Measurements from ENCODE around the gene MINDY2. TPM values are rescaled to one million over a fixed set of nuclear protein-coding genes. Genes with fewer than 3 reads are reported as not detected.

Gene MINDY2
- total and polyA plus RNA-seq, 3 experiments from 2014 or later = 9.6 to 18.8 (median 12.1) TPM

DNA sequence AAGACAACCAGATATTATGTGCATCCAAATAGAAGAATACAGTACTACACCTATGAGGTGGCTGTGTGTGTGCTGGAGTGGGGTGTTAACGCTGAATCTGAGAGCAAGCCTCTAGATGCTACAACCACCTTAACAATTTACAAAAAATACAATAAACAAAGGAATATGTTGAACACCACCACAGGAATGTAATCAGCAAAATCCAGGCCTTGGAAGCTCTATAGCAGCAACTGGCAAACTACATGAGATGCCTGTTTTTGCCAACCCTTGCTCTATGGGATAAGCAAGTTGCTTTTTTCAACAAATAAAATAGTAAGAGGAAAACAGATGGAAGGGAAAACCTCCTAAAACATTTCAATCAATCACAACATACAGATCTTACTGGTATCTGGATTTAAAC lies 138.5 kb downstream of the MINDY2 start:
- no peaks in the 10 kb centered on the region for H3K27me3 Mint-ChIP-seq
- H3K36me3 Mint-ChIP-seq = peaks cover 0 to 77% (median 20%) of the 10 kb centered on the region in 3 donors
- H3K36me3 ChIP-seq (ENCODE audit: insufficient read depth, low read length) = peaks cover 16% of the 10 kb centered on the region
- H3K9me3 ChIP-seq (ENCODE audit: low read length) = no peaks in the 10 kb centered on the region
- H3K27me3 ChIP-seq (ENCODE audit: insufficient read depth, low read length, poor library complexity, severe bottlenecking) = no peaks in the 10 kb centered on the region
- H3K4me1 ChIP-seq (ENCODE audit: insufficient read depth, low read length) = peaks cover 21% of the 10 kb centered on the region
- peaks cover 54 to 72% (median 65%) of the 10 kb centered on the region in 3 donors for H3K4me1 Mint-ChIP-seq
- H3K27ac Mint-ChIP-seq = peak overlapping the region in 6 of 8 donors; percentile 4 to 48 (median 17)
- DNase-seq = no peak
- H3K4me3 ChIP-seq (ENCODE audit: low read length) = no peak overlapping the region
- no peaks in the 10 kb centered on the region for H3K9me3 Mint-ChIP-seq
- CTCF ChIA-PET = no interaction called here
- H3K27ac ChIP-seq (ENCODE audit: low read depth, low read length) = no peak overlapping the region
- peak overlapping the region in 1 of 7 donors; percentile 63 for H3K4me3 Mint-ChIP-seq
- POLR2A ChIA-PET = interaction anchor here (0.5 kb wide), 1 partner anchor 102 kb away, joined by 3 read pairs; no protein-coding TSS in a partner anchor

DNA sequence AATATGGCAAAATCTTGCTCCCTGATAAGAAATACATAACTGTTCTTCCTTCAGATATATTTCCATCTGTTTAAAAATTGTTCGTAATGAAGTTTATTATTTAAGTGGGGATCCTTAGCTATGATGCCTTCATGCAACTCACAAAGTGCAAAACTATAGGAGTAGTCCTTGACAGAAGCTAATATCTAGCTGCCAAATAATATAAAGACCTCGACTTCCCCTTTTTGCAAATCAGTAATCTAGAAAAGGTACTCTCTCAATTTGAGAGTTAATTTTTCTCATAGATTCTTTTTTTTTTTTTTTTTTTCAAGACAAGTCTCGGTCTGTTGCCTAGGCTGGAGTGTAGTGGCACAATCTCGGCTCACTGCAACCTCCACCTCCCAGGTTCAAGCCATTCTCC lies 139.4 kb downstream of the MINDY2 start:
- peaks cover 4 to 78% (median 21%) of the 10 kb centered on the region in 3 donors for H3K36me3 Mint-ChIP-seq
- H3K27ac Mint-ChIP-seq = peak overlapping the region in 1 of 8 donors; percentile 9

More for the DNA sequence above, 139.4 kb downstream of the MINDY2 start:
- Histone ChIP-seq H3K9me3 (ENCODE audit: low read length) (no peaks in the 10 kb centered on the region), H3K36me3 (ENCODE audit: insufficient read depth, low read length) (peaks cover 21% of the 10 kb centered on the region), H3K4me3 (ENCODE audit: low read length) (no peak overlapping the region), H3K27me3 (ENCODE audit: insufficient read depth, low read length, poor library complexity, severe bottlenecking) (no peaks in the 10 kb centered on the region), H3K27ac (ENCODE audit: low read depth, low read length) (no peak overlapping the region), H3K4me1 (ENCODE audit: insufficient read depth, low read length) (peaks cover 21% of the 10 kb centered on the region)
- Mint-ChIP-seq H3K4me1 (peaks cover 57 to 76% (median 68%) of the 10 kb centered on the region in 3 donors), H3K27me3 (no peaks in the 10 kb centered on the region), H3K9me3 (no peaks in the 10 kb centered on the region), H3K4me3 (no peak overlapping the region)
- ChIA-PET POLR2A (no interaction called here), CTCF (no interaction called here)
- no peak for DNase-seq

Other genes starting within 250 kb of the MINDY2 start
- gene ADAM10, start 21.6 kb upstream of the MINDY2 start, total RNA-seq = 10 to 100 TPM; 81.6 to 86.6 TPM
- gene ADAM10, start 21.6 kb upstream of the MINDY2 start, polyA plus RNA-seq = 120 TPM
- 100 to 1,000 TPM; 111 to 113 TPM for gene SLTM, start 162.4 kb downstream of the MINDY2 start, total RNA-seq
- 91.5 TPM for gene SLTM, start 162.4 kb downstream of the MINDY2 start, polyA plus RNA-seq
- 10 to 100 TPM; 24.8 to 26.9 TPM for gene RNF111, start 216.4 kb downstream of the MINDY2 start, total RNA-seq
- gene RNF111, start 216.4 kb downstream of the MINDY2 start, polyA plus RNA-seq = 14.8 TPM